Parathyroid adenoma (tissue), 2 donors: Measurements from ENCODE around the gene MYDGF.
A peak's percentile ranks its signal among the peaks of the same experiment; 100 is the strongest.

Source experiments
- H2AFZ ChIP-seq: fragments of 300-600 bp; sonication (generic); one replicate; pipeline ENCODE4 v1.7.0; 2017; ENCODE audit warnings: antibody characterized with exemption, mild to moderate bottlenecking
- H3K27ac ChIP-seq: fragments of 300-600 bp; sonication (generic); one replicate; pipeline ENCODE4 v1.7.0; 2017
- H3K27me3 ChIP-seq: fragments of 300-600 bp; sonication (generic); one replicate; pipeline ENCODE4 v1.7.0; 2017; ENCODE audit warnings: low read length; ENCODE audit not compliant: control insufficient read depth, insufficient read depth
- H3K36me3 ChIP-seq: fragments of 300-600 bp; sonication (generic); one replicate; pipeline ENCODE4 v1.7.0; 2017; ENCODE audit warnings: low read length; ENCODE audit not compliant: control insufficient read depth, insufficient read depth
- H3K4me1 ChIP-seq: fragments of 300-600 bp; sonication (generic); one replicate; pipeline ENCODE4 v1.7.0; 2017; ENCODE audit warnings: control low read depth
- H3K4me2 ChIP-seq: fragments of 300-600 bp; sonication (generic); one replicate; pipeline ENCODE4 v1.7.0; 2017; ENCODE audit warnings: low read length
- H3K4me3 ChIP-seq: fragments of 300-600 bp; sonication (generic); one replicate; pipeline ENCODE4 v1.7.0; 2017; ENCODE audit warnings: low read depth, low read length
- H3K79me2 ChIP-seq: fragments of 300-600 bp; sonication (generic); one replicate; pipeline ENCODE4 v1.7.0; 2017; ENCODE audit warnings: control low read depth
- H3K9ac ChIP-seq: fragments of 300-600 bp; sonication (generic); one replicate; pipeline ENCODE4 v1.7.0; 2017; ENCODE audit warnings: mild to moderate bottlenecking
- H3K9me3 ChIP-seq: fragments of 300-600 bp; sonication (generic); one replicate; pipeline ENCODE4 v1.7.0; 2017; ENCODE audit warnings: low read length; ENCODE audit not compliant: control insufficient read depth
- TF ChIP-seq, protein P1 (sequence below): fragments of 300-600 bp; sonication (generic); IDR thresholded peaks from one replicate; pipeline ENCODE4 v1.7.0; 2017; ENCODE audit warnings: antibody characterized with exemption, mild to moderate bottlenecking
- donor health status: primary hyperparathyroidism.

The MYDGF gene

DNA sequence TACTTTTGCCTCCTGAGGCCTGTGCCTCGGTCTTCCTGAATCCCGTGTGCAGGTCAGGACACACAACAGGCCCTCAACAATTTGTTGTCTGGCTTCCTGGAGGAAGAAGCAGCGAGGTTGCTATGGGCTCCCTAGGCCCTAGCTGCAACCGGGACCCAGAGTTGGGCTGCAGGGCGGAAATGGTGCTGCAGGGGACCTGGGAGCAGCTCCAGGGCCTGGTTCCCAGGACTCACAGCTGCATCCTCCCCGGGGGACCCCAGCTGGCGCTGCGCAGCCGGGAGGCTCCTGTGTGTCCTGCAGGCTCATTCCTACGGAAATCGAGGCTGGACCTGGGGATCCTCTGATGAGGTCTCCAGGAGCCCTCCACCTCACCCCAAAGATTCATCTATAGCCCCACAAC is 31.8 kb downstream of the MYDGF start:
- Histone ChIP-seq H3K4me1 (no peaks in the 10 kb centered on the region), H2AFZ (peak overlapping the region; percentile 82), H3K9ac (no peak overlapping the region), H3K4me2 (no peak overlapping the region), H3K4me3 (no peak overlapping the region), H3K27me3 (no peaks in the 10 kb centered on the region), H3K27ac (no peak overlapping the region), H3K9me3 (no peaks in the 10 kb centered on the region), H3K79me2 (no peaks in the 10 kb centered on the region), H3K36me3 (no peaks in the 10 kb centered on the region)
- TF ChIP-seq, protein P1, sequence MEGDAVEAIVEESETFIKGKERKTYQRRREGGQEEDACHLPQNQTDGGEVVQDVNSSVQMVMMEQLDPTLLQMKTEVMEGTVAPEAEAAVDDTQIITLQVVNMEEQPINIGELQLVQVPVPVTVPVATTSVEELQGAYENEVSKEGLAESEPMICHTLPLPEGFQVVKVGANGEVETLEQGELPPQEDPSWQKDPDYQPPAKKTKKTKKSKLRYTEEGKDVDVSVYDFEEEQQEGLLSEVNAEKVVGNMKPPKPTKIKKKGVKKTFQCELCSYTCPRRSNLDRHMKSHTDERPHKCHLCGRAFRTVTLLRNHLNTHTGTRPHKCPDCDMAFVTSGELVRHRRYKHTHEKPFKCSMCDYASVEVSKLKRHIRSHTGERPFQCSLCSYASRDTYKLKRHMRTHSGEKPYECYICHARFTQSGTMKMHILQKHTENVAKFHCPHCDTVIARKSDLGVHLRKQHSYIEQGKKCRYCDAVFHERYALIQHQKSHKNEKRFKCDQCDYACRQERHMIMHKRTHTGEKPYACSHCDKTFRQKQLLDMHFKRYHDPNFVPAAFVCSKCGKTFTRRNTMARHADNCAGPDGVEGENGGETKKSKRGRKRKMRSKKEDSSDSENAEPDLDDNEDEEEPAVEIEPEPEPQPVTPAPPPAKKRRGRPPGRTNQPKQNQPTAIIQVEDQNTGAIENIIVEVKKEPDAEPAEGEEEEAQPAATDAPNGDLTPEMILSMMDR: no peak

- TF ChIP-seq, protein P1: no peak
- Histone ChIP-seq H3K9ac (no peak overlapping the region), H3K4me1 (no peaks in the 10 kb centered on the region)
Observed at GRCh38 chr19:4636761-4637160, 33.4 kb downstream of the MYDGF start.

DNA sequence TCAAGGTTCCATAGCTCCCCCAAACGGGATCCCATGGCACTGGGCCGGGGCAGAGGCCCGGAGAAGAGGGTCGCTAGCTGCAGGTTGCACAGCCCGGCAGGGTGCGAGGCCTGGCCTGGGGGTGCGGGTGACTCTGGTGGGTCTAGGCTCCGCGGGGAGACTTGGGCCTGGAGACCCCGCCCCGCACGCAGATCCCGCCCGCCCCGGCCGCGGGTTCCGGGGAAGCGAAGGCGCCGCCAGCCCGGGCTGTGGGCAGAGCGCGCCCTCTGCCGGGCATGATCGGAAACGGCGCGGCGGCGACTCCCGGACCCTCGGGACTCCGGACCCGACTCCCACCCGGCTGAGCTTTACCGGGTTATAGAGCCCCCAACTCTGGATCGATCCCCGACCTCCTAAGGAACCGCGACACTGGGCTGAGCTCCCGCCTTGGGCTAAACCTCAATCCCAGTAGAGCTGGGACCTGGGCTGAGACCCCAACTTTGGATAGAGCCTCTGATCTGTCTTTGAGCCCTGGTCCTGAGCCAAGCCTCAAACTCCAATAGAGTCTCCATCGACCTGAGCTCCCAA is 33.9 kb downstream of the MYDGF start:
- H3K4me1 ChIP-seq: no peaks in the 10 kb centered on the region
- no peak overlapping the region for H3K9ac ChIP-seq
- H3K4me2 ChIP-seq: peak overlapping the region; percentile 87
- peak overlapping the region; percentile 55 for H3K4me3 ChIP-seq
- no peaks in the 10 kb centered on the region for H3K36me3 ChIP-seq
- H3K27me3 ChIP-seq: no peaks in the 10 kb centered on the region
- peak overlapping the region; percentile 80 for H2AFZ ChIP-seq
- TF ChIP-seq, protein P1: peak; percentile 95
- no peak overlapping the region for H3K27ac ChIP-seq
- H3K79me2 ChIP-seq: no peaks in the 10 kb centered on the region
- no peaks in the 10 kb centered on the region for H3K9me3 ChIP-seq

More at GRCh38 chr19:4636761-4637160, 33.4 kb downstream of the MYDGF start:
- Histone ChIP-seq H3K4me3 (peak overlapping the region; percentile 55), H3K27ac (no peak overlapping the region), H3K79me2 (no peaks in the 10 kb centered on the region), H2AFZ (peak overlapping the region; percentile 80), H3K4me2 (peak overlapping the region; percentile 87), H3K9me3 (no peaks in the 10 kb centered on the region), H3K27me3 (no peaks in the 10 kb centered on the region), H3K36me3 (no peaks in the 10 kb centered on the region)

GRCh38 chr19:4635754-4636116 is 34.4 kb downstream of the MYDGF start:
- Histone ChIP-seq H3K9me3 (no peaks in the 10 kb centered on the region), H3K4me1 (no peaks in the 10 kb centered on the region), H3K36me3 (no peaks in the 10 kb centered on the region), H3K27ac (no peak overlapping the region), H2AFZ (peak overlapping the region; percentile 80), H3K79me2 (no peaks in the 10 kb centered on the region), H3K4me3 (peak overlapping the region; percentile 55), H3K27me3 (no peaks in the 10 kb centered on the region), H3K9ac (no peak overlapping the region), H3K4me2 (peak overlapping the region; percentile 87)
- TF ChIP-seq, protein P1: no peak
